Forelimb muscle (tissue), 1 donor: ENCODE measurements around the gene MAP3K1. TPM values are rescaled to one million over a fixed set of nuclear protein-coding genes. Genes with fewer than 3 reads are reported as not detected.
"Not testable (repeated sequence)": the region's sequence is repeated elsewhere in the genome, so short reads cannot be mapped to it uniquely, and the experiment has no call there.

ENCODE experiments used
- DNase-seq: peaks from one replicate; pipeline ENCODE4 v3.0.0-alpha.2; 2013; ENCODE audit warnings: low read depth
- polyA plus RNA-seq: library from polyadenylated mRNA; unstranded; fragments of 120-200 nt; gene quantifications from one replicate; pipeline ENCODE4 v1.2.1, GENCODE V29; 2013; ENCODE audit not compliant: insufficient read length

Gene MAP3K1
- 11.0 TPM for polyA plus RNA-seq

DNA sequence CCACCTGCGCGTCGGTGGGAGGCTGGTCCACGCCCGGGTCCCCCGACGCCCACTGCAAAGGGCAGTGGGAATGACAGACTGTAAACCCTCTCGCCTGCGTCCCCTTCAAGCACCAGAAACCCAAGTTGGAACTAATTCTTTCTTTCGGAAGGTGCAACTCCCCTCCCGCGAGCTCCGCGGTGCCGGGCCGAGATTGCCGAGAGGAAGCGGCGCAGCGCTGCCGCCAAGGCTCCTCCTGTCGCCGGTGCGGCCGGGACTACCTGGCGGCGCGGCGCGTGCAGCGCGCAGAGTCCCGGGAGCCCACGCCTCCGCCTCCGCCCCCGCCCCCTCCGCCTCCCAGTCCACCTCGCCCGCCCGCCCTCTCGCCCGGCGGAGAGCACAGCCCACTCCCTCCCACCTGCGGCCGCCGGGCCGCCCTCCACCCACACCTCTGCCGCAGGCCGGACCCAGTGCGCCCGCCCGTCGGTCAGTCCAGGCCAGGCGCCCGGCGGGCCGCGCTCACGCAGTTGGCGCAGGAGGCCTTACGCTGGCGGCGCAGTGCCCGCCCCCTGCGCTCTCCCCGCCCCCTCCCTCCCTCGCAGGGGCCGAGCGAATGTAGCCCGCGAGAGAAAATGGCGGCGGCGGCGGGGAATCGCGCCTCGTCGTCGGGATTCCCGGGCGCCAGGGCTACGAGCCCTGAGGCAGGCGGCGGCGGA lies at the start of gene MAP3K1:
MAP3K1 (plus strand) TSS at position 587 of the 695 bp plus-strand sequence; CDS start at position 612, 25 bp downstream.
- no peak for DNase-seq

DNA sequence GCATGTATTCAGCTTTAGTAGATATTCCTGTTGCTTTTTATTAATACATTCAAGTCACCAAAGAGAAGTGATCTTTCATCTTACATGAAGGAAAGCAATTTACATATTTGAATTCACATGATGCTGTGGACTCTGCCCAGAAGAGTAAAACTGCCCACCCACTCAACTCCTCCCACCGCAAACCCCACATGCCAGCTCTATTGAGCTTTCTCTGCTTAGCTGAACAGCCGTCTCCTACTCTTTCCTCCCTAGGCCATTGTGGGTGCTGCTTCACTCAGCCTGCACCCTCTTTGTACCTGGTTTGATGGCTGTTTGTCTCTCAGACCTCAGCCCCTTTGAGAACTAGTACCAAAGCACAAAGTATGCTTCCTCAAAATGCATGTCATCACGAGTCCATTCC lies 48.4 kb upstream of the MAP3K1 start:
- no peak for DNase-seq

DNA sequence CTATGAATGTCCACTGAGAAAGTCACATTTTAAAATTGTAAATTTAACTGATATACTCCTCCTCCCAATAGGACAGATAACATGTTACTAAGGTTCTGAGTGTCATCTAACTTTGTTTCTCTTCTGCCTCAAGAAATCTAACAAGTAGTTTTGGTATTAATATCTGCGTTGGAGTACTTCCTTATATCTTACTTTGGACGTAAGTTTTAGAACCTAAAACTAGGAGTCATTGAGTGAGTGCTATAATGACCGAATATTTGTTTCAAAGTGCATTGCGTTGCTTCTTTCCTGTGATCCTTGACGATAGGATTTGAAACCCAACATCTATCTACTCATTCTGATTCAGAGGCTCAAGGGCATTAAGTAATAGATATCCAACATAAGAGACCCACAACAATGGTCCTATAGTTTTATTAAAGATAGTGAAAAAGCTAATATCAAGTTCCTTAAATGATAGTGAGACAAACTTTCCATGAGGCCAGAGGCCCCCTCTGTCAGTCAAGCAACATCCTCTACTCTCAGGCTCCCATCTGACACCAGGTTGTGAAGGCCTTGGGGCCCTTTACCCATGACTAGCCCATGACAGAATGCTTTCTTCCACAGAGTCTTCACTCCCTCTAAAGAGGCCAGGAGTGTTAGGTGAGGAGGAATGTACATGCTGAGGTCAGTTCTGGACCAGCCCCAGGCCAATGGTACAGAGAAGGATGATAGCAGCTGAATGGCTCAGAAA lies 45.3 kb upstream of the MAP3K1 start:
- DNase-seq = no peak

DNA sequence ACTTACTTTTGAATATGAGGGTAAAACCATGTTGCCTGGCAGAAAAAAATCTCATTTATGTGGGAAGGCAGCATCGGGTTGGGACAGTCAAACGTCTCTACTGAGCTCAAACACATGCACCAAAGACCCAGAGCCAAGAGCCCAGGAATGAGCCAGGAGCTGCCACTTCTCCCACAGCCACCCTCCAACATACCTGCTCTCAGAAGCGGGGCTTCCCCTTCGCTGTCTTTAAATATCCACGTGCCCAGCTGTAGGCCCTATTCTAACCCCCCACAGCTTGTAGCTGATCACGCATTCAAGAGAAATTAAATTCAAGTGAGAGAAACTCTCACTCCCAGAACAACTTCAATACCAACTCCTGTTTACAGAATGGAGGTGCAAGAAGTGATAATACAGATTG lies 42.6 kb upstream of the MAP3K1 start:
- DNase-seq = no peak

DNA sequence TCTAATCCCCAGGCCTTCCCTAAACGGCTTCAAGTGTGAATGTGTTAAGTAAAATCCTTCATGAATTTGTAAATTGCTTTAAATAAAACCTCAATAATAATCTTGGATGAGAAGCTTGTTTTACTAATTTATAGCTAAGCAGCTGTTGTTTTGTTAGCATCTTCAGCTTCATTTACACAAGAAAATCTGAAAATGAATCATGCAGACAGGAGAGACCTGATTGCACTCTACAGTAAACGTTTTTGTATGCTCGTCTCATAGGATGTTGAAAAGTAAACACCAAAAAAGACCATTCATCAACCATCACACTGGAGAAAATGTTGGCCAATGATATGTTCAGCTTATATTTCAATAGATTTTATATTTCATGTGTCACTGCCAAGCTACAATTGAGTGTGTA lies 40.4 kb upstream of the MAP3K1 start:
- DNase-seq = no peak

DNA sequence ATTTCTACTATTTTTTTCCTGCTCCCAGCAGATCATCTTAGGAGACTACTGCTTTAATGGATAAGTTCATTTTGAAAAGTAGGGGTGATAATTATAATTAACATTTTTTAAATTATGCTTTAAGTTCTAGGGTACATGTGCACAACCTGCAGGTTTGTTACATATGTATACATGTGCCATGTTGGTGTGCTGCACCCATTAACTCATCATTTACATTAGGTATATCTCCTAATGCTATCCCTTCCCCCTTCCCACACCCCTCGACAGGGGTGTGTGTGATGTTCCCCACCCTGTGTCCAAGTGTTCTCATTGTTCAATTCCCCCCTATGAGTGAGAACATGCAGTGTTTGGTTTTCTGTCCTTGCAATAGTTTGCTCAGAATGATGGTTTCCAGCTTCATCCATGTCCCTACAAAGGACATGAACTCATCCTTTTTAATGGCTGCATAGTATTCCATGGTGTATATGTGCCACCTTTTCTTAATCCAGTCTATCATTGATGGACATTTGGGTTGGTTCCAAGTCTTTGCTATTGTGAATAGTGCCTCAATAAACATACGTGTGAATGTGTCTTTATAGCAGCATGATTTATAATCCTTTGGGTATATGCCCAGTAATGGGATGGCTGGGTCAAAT lies 39.0 kb upstream of the MAP3K1 start:
- not testable (repeated sequence) for DNase-seq

DNA sequence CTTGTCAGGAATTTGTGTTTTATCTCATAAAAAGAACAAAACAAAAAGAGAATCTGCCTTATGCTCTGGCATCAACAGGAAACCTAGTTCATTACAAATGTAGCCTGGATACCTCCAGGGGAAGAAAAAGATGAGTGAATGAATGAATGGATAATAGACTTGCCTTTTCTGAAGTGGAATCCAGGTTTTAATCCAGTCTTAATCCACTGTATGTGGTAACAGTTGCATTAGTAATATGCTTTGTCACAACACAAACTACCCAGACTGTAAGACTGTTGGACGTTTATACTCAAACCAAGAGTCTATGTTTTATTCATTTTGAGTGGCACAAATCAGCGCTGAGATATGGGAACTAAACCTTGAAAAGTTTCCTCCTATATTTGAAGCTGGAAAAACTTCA lies 32.1 kb upstream of the MAP3K1 start:
- no peak for DNase-seq

DNA sequence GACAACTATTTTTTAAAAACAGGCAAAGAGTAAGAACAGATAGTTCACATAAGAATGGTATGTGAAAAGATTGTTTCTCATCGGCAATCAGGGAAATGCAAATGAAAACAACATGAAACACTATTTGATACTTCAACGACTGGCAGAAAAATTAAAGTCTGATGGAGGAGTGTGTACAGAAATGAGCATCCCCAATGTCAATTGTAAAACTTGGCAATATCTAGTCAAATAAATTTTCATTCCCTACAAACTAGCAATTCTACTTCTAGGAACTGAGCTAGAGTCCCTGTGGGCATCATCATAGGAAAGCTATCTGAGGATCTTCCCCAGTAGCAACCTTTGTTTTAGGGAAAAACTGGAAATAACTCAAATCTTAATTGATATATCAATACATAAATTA lies 29.0 kb upstream of the MAP3K1 start:
- no peak for DNase-seq

DNA sequence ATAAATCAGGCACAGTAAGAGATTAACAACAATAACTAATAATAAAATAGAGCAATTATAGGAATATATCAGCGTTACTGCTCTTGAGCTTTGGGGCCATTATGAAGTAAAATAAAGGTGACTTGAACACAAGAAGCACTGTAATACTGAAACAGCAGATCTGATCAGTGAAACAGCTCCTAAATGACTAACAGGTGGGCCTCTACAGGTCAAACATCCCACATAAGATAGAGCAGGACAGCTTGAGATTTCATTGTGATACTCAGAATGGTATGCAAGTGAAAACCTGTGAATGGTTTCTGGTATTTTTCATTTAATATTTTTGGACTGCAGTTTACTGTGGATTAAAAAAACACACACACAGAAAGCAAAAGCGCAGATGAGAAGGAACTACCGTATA lies 24.0 kb upstream of the MAP3K1 start:
- no peak for DNase-seq

DNA sequence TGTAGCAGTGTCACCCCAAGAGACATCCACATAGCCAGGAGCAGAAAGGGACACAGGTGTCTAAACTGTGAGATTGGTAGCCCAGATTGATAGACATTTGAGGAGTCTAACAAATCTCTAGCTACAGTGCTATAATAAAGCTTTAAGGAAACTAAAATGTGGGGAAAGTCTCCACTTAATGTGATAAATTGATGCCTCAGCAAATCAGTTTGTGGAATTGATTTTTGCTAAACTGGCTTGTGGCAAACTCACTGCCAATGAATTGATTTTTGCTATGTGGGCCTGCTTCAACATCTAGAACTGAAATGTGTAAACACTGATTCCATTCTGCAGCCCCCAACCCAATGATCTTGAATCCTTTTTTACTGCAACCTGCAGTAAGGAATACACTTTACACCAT lies 16.8 kb upstream of the MAP3K1 start:
- no peak for DNase-seq

DNA sequence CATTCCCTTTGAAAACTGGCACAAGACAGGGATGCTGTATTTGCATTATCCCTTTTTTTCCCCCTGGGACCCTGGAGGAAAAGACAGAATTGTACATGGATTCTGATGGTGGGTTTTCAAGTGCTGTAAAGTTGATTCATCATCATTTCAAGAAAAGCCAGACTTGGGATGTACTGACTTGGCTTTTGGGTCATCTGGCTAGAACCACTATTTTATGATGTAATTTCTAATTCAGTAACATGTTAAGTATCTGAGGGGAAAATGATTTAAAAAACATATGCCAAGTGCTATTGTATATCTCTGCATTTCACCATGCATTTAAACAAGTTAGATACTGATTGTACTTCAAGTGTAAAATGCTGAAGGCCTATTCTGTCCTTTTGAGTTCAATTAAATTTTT lies 15.2 kb upstream of the MAP3K1 start:
- DNase-seq = no peak

DNA sequence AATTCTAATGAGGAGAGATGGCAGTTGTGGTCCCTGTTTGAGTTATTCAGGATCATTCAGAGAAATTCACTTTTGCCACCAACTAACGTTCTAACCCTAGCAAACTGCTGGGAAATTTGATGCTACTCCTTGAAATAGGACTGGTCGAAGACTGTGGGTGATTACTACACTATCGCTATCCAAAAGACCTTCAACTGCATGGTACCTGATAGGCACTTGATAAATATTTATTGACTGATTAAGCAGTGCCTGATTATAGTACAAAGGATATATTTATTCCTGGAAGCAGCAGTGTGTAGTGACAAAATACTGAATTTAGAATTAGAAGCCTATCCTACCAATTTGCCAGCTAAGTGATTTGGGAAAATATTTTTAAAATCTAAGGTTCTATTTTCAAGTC lies 14.1 kb upstream of the MAP3K1 start:
- no peak for DNase-seq

DNA sequence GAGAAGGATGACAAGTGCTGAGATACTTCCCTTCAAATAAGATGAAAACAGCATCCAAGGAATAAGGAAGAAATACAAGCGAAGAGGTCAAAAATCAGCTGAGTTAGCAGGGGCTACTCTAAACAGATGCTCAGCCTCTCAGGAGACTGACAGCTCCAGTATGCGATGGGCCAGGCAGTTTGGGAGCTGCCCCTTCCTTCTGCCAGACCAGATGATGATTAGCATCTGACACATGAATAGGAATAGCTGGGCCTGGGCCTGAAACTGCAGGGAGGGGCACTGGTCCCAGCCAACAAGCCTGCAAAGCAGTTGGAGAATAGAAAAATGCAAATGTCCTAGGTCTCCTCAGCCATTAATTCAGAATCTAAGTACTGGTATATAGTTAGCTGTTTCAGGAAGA lies 13.1 kb upstream of the MAP3K1 start:
- no peak for DNase-seq

DNA sequence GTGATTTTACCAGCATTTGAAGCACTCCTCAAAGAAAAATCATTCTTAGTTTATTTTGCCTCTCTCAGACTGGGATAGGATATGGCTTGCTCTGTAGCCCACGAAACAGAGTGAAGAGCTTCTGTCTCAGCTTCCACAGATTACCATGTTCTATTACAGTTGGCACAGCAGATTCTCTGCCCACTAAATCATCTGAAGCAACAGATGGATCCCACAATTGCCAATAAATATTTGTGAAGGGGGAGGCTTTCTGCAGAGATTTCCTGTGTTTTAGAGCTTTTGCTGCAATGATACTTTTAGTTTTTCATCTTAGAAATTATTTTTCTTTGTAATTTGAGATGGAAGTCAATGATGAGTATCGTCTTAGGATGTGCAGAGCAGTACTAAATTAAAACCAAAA lies 12.3 kb upstream of the MAP3K1 start:
- no peak for DNase-seq

DNA sequence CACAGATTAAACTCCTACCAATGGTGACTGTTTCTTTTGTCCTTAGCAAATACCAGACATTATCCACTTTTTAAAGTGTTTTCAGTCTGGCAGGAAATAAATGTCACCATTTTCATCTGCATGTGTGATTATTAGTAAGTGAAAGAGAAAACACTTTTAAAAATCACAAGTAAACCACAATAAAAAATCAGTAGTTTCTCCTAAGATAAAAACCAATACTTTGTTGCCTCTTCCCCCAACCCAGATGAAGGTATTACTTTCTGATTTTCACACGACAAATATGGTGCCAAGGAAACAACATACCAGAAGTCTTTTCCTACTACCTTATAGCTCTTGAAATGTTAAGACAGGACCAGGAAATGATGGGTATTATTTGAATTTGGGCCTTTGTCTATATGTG lies 11.5 kb upstream of the MAP3K1 start:
- DNase-seq = no peak

DNA sequence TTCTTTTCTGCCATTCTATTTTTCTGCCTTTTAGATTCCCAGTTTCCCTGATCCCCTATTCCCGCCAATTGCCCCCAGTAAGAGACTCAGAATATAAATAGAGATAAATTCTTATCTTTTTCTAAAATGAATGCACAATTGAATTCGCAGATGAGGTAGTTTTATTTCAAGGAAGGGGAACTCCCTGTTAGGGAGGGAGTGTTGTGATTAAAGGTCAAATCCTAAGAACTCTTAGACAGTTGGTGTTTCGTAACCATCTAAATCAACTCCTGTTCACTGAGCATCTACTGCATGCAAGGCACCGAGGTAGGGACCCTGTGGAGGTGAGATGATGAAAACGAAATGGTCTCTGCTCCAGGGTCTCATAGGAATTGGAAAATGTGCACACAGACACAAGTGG lies 7.7 kb upstream of the MAP3K1 start:
- DNase-seq = no peak

DNA sequence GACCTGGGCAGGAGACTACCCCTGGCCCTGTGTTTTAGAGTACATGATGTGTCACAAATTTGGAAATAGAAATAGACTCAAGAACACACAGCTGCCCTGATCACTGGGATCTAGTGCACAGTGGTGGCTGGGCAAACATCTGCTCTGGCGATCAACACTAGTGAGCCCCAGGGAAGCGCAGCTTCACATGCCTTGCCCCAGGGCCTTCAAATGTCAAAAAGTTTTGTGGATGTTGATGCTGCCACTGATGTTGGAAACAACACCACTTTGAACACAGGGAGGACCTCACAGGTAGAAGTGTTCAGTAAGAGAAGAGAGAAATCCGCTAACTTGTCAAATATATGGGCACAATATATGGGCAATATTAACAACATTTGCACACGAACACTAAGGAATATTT lies 7.1 kb upstream of the MAP3K1 start:
- no peak for DNase-seq

DNA sequence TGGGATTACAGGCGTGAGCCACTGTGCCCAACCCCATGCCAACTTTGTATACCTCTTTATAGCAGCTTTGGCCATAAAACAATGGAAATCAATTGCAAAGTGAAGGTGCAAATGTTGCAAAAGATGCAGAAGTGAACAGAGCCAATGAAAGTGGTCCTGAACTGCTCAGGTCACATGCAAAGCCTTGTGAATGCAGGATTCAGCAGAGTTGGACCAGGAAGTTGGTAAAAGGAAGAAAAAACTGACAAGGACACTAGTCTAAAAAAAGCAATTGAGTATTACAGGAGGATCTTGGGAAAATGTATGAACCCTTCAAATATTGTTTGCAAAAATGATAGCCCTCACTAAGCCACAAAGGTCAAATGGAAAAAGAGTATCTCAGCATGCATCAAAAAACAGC lies 4.5 kb upstream of the MAP3K1 start:
- no peak for DNase-seq

DNA sequence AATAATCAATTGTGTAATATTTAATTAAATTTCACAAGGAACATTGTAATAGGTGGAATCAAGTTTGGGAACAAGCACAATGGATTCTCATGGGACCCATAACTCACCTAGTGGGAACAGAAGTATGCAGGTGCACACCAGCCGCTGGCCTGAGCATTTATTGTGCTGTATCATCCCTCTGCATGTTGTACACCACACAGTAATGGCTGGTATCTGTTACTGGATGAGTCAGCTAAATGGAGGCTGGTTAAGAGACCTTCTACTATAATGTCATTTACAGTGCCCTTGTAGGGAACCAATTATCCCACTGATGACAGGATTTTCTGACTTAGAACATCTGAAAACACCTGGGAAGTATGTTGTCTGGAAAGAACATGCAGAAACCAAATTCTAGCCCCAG lies 3.2 kb upstream of the MAP3K1 start:
- DNase-seq = no peak

DNA sequence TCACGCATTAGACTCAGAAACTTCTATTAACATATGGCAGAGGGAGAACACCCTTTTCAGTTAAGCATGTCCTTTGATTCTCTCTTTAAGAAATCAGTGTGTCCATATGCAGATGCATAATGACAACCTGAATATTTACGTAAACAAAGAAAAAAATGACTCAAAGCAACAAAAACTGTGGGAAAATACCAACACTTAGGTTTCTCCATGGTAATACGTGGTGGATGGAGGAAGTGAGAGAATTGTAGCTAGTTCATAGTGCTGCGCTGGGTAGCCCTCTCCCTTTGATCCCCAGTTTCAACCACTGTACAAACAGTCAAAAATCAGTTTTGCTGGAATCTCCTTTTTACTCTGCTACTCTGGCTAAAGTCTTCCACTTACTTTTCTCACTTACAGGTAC lies 2.0 kb upstream of the MAP3K1 start:
- no peak for DNase-seq

DNA sequence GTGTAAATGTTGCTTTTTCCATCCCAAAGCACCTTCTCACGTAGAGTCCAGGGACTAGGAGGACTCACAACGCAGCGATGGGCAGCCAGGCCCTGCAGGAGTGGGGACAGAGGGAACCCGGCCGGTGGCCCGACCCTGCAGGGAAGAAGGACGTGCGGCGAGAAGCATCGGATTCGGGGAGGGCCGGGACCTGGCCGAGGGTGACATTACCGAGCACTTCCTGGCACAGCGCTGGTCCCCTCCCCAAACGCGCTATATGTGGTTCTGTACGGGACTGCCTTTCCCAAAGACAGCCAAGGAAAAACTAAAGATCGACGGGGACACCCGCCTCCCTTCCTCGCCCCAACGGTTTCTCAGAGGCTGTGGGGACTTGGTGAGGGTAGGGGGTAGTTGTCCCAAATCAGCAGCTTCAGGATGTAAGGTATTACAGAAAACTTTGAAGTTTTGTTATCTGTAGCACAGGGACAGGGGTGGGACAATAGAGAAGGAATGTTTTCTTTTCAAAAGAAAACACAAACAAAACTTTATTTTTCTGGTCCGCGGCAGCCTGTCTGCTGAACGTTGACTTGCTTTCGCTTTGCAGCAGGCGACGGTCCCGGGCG lies 887 bp upstream of the MAP3K1 start:
- DNase-seq = no peak

DNA sequence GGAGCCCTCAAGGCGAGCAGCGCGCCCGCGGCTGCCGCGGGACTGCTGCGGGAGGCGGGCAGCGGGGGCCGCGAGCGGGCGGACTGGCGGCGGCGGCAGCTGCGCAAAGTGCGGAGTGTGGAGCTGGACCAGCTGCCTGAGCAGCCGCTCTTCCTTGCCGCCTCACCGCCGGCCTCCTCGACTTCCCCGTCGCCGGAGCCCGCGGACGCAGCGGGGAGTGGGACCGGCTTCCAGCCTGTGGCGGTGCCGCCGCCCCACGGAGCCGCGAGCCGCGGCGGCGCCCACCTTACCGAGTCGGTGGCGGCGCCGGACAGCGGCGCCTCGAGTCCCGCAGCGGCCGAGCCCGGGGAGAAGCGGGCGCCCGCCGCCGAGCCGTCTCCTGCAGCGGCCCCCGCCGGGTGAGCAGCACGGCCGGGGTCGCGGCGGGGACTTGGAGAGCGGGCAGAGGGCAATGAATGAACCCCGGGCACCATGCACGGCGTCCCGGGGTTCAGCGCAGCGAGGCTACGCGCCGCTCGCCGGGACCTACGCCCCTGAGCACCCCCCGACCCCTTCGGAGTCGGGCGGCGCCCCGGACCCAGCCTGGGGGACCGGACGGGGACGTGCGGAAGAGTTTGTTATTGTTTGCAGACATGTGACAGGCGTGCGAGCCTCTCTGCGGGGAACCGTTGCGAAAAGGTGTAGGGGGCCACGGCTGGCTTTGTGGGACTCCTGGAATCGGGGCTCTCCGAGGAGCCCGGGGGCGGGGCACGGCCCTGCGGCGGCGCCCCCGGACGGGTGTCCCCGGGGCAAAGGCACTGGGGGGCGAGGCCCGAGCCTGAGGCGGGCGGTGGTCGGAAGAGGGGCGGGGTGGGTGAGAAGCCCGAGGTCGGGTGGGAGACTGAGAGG lies 553 bp downstream of the MAP3K1 start:
- DNase-seq = no peak
